Liver (tissue), 9 donors: ENCODE results near the gene AS3MT. TPM values are rescaled to one million over a fixed set of nuclear protein-coding genes. Genes with fewer than 3 reads are reported as not detected.

ENCODE experiments used
- DNase-seq: peaks from one replicate; pipeline ENCODE4 v3.0.0-alpha.2; 2017; ENCODE audit warnings: low spot score
- H3K27ac ChIP-seq, 2 donors: one replicate each; pipeline ENCODE4 v1.7.0; 2013; ENCODE audit warnings: inconsistent platforms in 2 of 2, low read length in 2 of 2, control low read depth in 1 of 2, low read depth in 1 of 2, mild to moderate bottlenecking in 1 of 2
- H3K27me3 ChIP-seq, 4 donors: one replicate each; pipeline versions ENCODE4 v1.6.1 to v1.7.0; 2013; ENCODE audit warnings: low read length in 3 of 4, inconsistent platforms in 1 of 4, mild to moderate bottlenecking in 1 of 4, moderate library complexity in 1 of 4; ENCODE audit not compliant: control insufficient read depth in 4 of 4, insufficient read depth in 4 of 4
- H3K36me3 ChIP-seq, 4 donors: one replicate each; pipeline versions ENCODE4 v1.6.1 to v1.7.0; 2013; ENCODE audit warnings: low read length in 3 of 4, mild to moderate bottlenecking in 3 of 4, low read depth in 1 of 4, moderate library complexity in 1 of 4; ENCODE audit not compliant: control insufficient read depth in 4 of 4, insufficient read depth in 3 of 4
- H3K4me1 ChIP-seq, 4 donors: one replicate each; pipeline versions ENCODE4 v1.6.1 to v1.7.0; 2013; ENCODE audit warnings: low read length in 3 of 4, mild to moderate bottlenecking in 3 of 4, moderate library complexity in 1 of 4; ENCODE audit not compliant: control insufficient read depth in 4 of 4, insufficient read depth in 4 of 4
- H3K4me3 ChIP-seq, 3 donors: one replicate each; pipeline versions ENCODE4 v1.6.1 to v1.7.0; 2013; ENCODE audit warnings: low read length in 3 of 3, control low read depth in 1 of 3, low read depth in 1 of 3, mild to moderate bottlenecking in 1 of 3
- H3K9ac ChIP-seq, 2 donors: one replicate each; pipeline ENCODE4 v1.7.0; 2013; ENCODE audit warnings: low read length in 2 of 2, mild to moderate bottlenecking in 2 of 2, moderate library complexity in 2 of 2, control low read depth in 1 of 2, low read depth in 1 of 2
- H3K9me3 ChIP-seq, 4 donors: one replicate each; pipeline versions ENCODE4 v1.6.1 to v1.7.0; 2013; ENCODE audit warnings: low read length in 3 of 4; ENCODE audit not compliant: control insufficient read depth in 4 of 4
- EGR1 ChIP-seq, 2 donors: IDR thresholded peaks; 2 replicates each; pipeline ENCODE4 v1.6.1; 2016 to 2018; ENCODE audit warnings: antibody characterized with exemption in 2 of 2, low read depth in 2 of 2
- FOXA2 ChIP-seq: IDR thresholded peaks from 2 replicates; pipeline ENCODE4 v1.6.1; 2016; ENCODE audit warnings: antibody characterized with exemption
- GABPA ChIP-seq, 2 donors: IDR thresholded peaks in 1 of 2; conservative IDR thresholded peaks in 1 of 2; 2 replicates each; pipeline ENCODE4 v1.6.1; 2016; ENCODE audit warnings: antibody characterized with exemption in 2 of 2, mild to moderate bottlenecking in 1 of 2, moderate library complexity in 1 of 2
- HNF4A ChIP-seq, 2 donors: conservative IDR thresholded peaks; 2 replicates each; pipeline ENCODE4 v1.6.1; 2016; ENCODE audit warnings: antibody characterized with exemption in 2 of 2, mild to moderate bottlenecking in 2 of 2
- HNF4G ChIP-seq: IDR thresholded peaks from 2 replicates; pipeline ENCODE4 v1.6.1; 2016; ENCODE audit warnings: antibody characterized with exemption
- JUND ChIP-seq, 2 donors: IDR thresholded peaks; 2 replicates each; pipeline ENCODE4 v1.6.1; 2016; ENCODE audit warnings: antibody characterized with exemption in 2 of 2
- MAX ChIP-seq: IDR thresholded peaks from 2 replicates; pipeline ENCODE4 v1.6.1; 2016; ENCODE audit warnings: antibody characterized with exemption
- NR2F2 ChIP-seq: IDR thresholded peaks from 2 replicates; pipeline ENCODE4 v1.6.1; 2016; ENCODE audit warnings: antibody characterized with exemption
- REST ChIP-seq: IDR thresholded peaks from 2 replicates; pipeline ENCODE4 v1.6.1; 2016; ENCODE audit warnings: antibody characterized with exemption, mild to moderate bottlenecking
- RXRA ChIP-seq, 2 donors: IDR thresholded peaks; 2 replicates each; pipeline ENCODE4 v1.6.1; 2017 to 2018; ENCODE audit warnings: antibody characterized with exemption in 2 of 2, mild to moderate bottlenecking in 1 of 2
- TAF1 ChIP-seq: conservative IDR thresholded peaks from 2 replicates; pipeline ENCODE4 v1.6.1; 2016; ENCODE audit warnings: antibody characterized with exemption, mild to moderate bottlenecking
- YY1 ChIP-seq: IDR thresholded peaks from 2 replicates; pipeline ENCODE4 v1.6.1; 2016; ENCODE audit warnings: antibody characterized with exemption, mild to moderate bottlenecking
- ZBTB33 ChIP-seq: IDR thresholded peaks from 2 replicates; pipeline ENCODE4 v1.6.1; 2016; ENCODE audit warnings: antibody characterized with exemption
- WGBS: extraction: QIAGEN DNeasy Blood & Tissue Kit; methylation state at CpG from one replicate; pipeline ENCODE4 v1.1.7; 2013; 5-methylcytosine and 5-hydroxymethylcytosine counted together
- polyA plus RNA-seq, 2 donors: library from polyadenylated mRNA; stranded (reverse) in 1 of 2; unstranded in 1 of 2; fragments of 200-250 nt in 1 of 2; fragments of >200 nt in 1 of 2; fragmentation: Nextera tagmentation in 1 of 2; extraction: Ambion mirVana in 1 of 2; gene quantifications; one replicate each; pipeline versions ENCODE4 v1.2.1 to v1.2.3, GENCODE V29; 2013 to 2015
- total RNA-seq, 2 donors: library from RNA; depleted of rRNA; stranded (reverse); fragments of >200 nt; gene quantifications; one replicate each; pipeline ENCODE4 v1.2.3, GENCODE V29; 2014
- donor health status: healthy.
- donor health status: healthy.
- donor health status: healthy.
- donor health status: healthy.
- donor health status: healthy.

AS3MT gene
- total and polyA plus RNA-seq, 4 donors: 13.4 to 38.1 (median 16.2) TPM

GRCh38 chr10:102826148-102826796, 43.0 kb upstream of the AS3MT start:
- H3K27ac ChIP-seq: no peak overlapping the region

GRCh38 chr10:102827597-102827975, 41.7 kb upstream of the AS3MT start:
- Histone ChIP-seq H3K36me3 (no peaks in the 10 kb centered on the region), H3K9me3 (no peaks in the 10 kb centered on the region), H3K27ac (no peak overlapping the region), H3K4me3 (no peak overlapping the region), H3K27me3 (no peaks in the 10 kb centered on the region), H3K4me1 (peaks cover 0 to 9% (median 6%) of the 10 kb centered on the region in 4 donors), H3K9ac (no peak overlapping the region)
- no peak for TF ChIP-seq ZBTB33
- no peak for TF ChIP-seq EGR1 (IDR thresholded peaks at IDR 0.05; ENCODE audit: low read depth in 2 of 2)
- no peak for TF ChIP-seq MAX
- no peak for DNase-seq
- 92% methylated on average over 5 of the region's 5 CpGs for WGBS

More at GRCh38 chr10:102826148-102826796, 43.0 kb upstream of the AS3MT start:
- Histone ChIP-seq H3K9me3 (no peaks in the 10 kb centered on the region), H3K36me3 (no peaks in the 10 kb centered on the region), H3K9ac (no peak overlapping the region), H3K4me3 (no peak overlapping the region), H3K27me3 (no peaks in the 10 kb centered on the region), H3K4me1 (peaks cover 0 to 4% (median 2%) of the 10 kb centered on the region in 4 donors)
- 96% methylated on average over 9 of the region's 9 CpGs for WGBS
- TF ChIP-seq JUND (IDR thresholded peaks at IDR 0.05) (no peak), FOXA2 (no peak), MAX (no peak), REST (no peak), ZBTB33 (no peak), YY1 (no peak), HNF4A (conservative IDR thresholded peaks at IDR 0.05) (no peak), GABPA (IDR thresholded peaks at IDR 0.05 in 1 of 2, conservative IDR thresholded peaks at IDR 0.05 in 1 of 2) (no peak), TAF1 (no peak), HNF4G (no peak), NR2F2 (no peak), RXRA (IDR thresholded peaks at IDR 0.05) (no peak)
- no peak for DNase-seq
